Stimulated activated CD8-positive, alpha-beta memory T cell treated with anti-CD3 and anti-CD28 coated beads, Interleukin-15, amount 100 ng/mL, for 4 hours (primary cell): ENCODE results near the gene NOL12.
"Not testable (repeated sequence)": the region's sequence is repeated elsewhere in the genome, so short reads cannot be mapped to it uniquely, and the experiment has no call there.

Experiments
- DNase-seq, 2 donors: peaks; one replicate each; pipeline ENCODE4 v3.0.0-alpha.2; 2020; ENCODE audit warnings: low read depth in 2 of 2

The NOL12 gene

DNA sequence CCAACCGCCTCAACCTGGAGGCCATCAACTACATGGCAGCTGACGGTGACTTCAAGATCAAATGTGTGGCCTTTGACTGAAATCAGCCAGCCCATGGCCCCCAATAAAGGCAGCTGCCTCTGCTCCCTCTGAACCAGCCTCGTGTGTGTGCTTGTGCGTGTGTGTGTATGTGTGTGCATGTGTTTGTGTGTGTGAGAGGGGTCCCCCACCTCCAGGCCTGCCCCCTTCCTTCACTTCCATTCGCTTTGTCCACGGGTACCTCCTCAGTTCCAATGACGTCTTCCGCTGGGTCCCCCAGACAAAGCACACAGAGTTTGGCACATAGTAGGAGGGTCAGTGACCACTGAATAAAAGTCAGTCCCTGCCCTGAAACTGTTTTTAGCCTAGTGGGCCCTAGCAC, 6.5 kb upstream of the NOL12 start:
- no peak for DNase-seq

DNA sequence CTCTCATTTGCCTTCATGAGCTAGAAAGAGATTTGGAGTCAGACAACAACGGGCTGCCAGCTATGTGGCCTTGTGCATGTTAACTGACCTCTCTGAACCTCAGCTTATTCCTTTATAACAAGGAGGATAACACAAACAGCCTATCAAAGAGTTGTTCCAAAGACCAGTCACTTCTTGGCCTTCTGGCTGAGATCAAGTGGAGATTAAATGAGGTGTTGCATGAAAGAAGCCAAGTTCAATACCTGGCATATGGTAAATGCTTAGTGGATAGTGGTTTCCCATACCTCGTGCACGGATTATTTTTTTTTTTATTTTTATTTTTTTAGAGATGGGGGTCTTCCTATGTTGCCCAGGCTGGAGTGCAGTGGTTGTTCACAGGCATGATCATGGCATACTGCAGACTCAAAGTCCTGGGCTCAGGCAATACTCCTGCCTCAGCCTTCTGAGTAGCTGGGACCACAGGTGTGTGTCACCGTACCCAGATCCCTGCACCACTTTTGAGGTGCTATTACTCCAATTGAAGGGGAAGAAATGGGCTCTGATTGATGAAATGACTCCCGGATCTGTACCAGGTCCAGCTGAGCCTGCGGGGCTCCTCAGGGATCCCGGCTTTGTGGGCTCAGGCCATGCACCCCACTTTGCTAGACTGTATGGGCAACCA, 5.8 kb upstream of the NOL12 start:
- DNase-seq, result no peak

DNA sequence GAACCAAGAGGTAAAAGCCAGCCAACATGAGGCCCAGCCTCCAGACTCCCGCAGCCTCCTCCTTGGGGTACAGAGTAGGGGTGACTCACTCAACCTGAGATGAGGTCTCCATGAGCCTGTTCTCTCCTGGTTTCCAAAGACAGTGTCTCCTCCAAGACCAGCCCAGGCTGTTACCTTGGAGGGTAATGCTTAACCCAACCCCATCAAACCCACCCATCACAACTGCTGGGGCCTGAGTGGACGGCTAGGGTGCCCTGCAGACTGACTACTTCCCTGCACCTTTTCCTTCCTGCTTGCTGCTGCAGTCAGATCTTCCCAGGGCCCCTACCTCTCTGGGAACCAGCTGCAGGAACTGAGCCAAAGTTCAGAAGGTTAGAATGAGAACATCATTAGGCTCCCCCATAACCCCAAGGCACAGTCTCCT, 5.1 kb upstream of the NOL12 start:
- no peak for DNase-seq

DNA sequence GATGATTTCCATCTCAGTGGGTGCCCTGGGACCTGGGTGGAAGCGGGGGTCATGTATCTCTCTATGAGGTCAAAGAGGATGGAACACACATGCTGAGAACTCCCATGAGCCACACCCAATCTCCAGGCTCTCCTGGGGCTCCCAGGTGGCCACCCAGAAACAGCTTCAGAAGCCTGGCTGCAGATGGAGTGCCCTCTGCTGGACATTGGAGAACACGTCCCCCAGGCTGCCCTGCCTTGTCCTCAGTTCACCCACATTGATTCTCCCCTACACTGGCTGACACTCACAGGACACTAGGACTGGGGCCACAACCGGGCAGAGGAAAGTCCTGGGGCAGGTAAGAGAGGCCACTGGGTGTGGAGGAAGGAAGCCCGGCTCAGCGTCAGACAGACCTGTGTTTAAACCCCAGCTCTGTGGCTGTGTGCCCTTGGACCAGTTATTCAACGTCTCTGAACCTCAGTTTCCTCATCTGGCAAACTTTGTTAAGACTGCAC, 4.5 kb upstream of the NOL12 start:
- peak; percentile 41 to 57 for DNase-seq

DNA sequence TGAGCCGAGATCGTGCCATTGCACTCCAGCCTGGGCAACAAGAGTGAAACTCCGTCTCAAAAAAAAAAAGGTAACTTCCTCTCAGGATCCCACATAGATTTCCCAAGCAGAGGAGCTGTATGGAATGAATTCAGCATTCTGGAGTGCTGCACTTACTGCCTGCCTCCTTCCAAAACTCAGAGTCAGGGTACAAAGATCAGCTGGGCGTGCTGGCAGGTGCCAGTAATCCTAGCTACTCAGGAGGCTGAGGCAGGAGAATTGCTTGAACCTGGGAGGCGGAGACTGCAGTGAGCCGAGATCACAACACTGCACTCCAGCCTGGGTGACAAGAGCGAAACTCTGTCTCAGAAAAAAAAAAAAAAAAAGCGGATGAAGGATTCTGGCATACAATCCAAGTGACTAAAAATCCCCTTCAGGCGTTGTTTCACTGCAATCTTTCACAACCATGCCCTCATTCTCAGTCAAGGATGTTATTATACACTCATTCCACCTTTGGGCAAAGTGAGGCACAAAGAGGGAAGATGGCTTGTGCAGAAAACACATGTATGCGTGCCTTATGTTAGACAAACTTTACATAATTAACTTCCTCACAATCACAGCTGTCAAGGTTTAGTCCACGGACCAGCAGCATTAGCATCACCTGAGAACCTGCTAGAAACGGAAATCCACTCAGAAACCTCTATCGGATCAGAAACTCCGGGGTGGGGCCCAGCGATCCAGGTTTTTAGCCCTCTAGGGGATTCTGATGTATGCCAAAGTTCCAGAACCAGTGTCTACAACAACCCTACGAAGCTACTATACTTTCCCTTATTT, 1.1 kb upstream of the NOL12 start:
- DNase-seq, result no peak

DNA sequence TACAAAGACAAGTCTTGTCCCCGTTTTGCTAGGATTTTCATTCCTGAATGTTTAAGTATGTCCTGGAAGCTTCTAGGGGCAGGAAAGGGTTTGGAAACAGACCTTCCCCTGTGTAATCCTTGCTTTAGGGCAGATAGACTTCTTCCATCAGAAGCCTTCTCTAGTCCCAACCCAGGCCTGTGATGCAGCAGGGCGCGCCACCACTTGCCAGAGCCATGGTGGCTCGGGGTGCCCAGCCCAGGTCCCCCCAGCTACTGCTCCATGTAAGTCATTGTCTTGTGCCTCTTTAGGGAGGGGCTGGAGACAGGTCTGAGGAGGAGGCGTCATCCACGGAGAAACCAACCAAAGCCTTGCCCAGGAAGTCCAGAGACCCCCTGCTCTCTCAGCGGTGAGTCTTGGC, 4.3 kb downstream of the NOL12 start:
- DNase-seq, result no peak

DNA sequence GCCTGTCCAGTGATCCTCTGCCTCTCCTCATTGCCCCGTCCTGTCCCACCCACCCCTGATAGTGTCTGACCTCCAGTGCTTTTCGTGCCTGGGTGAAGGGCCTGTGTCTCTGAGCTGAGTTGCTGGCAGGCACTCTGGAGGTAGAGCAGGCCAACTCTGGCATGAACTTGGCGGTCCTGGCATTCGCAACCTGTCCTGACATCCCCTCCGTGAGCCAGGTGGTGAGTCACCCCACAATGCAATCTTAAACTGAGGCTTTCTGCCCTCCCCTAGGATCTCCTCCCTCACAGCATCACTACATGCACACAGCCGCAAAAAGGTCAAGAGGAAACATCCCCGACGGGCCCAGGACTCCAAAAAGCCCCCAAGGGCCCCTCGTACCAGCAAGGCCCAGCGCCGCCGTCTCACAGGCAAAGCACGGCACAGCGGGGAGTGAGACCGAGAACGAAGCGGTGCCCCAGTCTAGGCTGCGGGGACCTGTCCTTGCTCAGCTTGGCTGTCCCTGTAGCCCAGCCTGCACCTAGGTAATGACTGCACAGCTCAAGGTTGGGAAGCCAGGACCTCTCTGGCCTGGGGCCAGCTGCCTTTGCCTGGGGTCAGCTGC, 4.9 kb downstream of the NOL12 start:
- DNase-seq, result no peak

DNA sequence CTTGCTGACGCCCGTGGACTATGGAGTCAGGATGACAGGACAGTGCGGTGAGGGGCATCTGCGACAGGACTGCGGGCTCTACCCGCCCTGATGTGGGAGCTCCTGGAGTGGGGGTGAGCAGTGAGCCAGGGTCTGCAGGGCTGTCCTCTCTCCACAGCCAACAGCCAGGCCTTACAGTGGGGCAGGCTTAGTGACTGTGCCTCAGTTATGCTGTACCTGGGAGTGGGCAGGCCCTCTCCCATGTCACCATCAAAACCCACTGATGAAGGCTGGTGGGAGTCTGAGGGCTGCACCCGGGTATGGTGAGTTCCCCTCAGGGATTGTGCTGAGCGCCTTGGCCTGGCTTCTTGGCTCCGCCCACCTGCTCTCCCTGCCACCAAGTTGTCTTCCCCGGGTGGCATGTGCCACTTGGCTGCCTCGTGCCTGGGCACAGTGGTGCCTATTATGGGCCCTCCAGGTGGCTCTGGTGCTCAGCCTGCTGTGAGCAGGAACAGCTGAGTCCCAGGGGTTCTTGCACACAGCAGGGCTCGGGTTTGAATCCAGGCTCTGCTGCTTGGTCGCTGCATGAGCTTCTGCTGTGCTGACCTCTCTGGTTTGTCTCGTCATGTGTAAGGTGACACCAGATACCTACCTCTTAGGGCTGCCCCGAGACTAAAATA, 6.6 kb downstream of the NOL12 start:
- DNase-seq, result no peak

DNA sequence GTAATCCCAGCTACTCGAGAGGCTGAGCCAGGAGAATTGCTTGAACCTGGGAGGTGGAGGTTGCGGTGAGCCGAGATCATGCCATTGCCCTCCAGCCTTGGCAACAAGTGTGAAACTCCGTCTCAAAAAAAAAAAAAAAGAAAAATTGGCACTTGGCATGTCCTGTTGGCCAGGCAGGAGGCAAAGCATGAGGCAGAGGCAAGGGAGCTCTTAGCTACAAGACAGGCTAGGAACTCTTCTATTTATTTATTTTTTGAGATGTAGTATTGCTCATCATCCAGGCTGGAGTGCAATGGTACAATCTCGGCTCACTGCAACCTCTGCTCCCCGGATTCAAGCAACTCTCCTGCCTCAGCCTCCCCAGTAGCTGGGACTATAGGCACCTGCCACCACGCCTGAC, 8.0 kb downstream of the NOL12 start:
- DNase-seq, result not testable (repeated sequence)

DNA sequence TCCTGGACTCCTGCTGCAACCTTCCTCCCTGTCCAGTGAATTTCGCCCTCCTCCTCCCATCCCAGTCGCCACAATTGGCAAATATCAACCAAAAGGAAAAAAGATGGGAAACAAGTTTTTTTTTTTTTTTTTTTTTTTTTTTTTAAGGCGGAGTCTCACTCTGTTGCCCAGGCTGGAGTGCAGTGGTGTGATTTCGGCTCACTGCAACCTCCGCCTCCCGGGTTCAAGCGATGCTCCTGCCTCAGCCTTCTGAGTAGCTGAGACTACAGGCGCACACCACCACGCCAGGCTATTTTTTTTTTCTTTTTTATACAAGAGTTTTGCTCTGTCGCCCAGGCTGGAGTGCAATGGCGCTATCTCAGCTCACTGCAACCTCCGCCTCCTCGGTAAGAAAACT, 10.1 kb downstream of the NOL12 start:
- DNase-seq, result not testable (repeated sequence)

DNA sequence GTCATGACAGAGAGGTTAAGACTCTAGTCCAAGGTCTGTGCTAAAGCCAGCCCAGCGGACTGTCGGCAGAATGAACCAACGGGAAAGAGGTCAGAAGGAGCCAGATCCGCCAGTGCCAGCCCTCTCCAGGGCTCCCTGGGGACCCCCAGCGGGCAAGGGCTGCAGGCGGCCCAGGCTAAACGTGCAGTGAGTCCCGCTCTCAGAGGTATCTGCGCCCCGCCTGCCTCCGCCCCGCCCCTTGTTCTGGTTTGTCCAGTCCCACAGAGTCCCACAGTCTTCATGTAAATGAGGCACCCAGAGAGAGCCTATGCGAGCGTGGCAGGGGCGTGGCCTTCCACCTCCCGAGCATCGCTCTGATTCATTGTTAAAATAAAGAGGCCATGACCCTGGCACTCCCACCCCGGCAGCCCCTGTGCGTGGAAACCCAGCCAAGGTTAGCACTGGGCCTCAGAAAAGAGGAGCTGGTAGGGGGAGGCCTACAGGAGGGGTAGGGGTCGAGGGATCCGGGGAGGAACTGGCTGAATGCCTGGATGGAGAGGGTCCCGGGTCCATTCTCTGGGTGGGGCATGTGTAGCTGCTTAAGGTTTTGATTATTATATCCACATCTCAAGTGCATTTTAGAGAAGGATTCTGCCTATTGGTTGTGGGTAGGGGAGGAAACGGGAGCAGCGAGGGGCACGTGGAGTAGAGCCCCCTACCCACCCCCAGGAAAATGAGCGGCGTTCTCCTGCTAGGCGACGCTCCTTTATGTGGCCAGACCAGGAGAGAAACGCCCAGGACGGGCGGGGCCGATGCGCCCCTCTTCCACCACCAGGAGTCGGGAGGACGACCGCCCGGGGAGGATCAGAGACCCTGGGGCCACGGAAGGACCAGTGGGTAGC, 10.8 kb downstream of the NOL12 start, which contains the start of gene TRIOBP:
Gene TRIOBP (plus strand): TSS at position 392 of the 881 bp plus-strand sequence. CDS start 4,318 bp downstream, outside the sequence.
- peak; percentile 62 to 67 for DNase-seq

DNA sequence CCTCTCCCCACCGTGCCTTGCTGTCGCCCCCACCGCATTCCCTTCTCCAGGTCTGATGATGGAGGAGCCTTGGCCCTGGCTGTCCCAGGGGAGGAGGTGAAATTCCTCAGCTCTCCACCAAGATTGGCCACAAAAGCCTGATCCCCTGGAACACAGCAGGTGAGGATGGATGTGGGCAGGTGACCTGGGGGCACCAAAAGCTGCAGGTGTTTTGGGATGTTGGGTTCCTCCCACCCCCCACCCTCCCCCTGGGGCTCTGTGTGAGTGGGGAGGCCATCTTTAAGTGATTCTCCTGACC, 11.3 kb downstream of the NOL12 start:
- no peak for DNase-seq

DNA sequence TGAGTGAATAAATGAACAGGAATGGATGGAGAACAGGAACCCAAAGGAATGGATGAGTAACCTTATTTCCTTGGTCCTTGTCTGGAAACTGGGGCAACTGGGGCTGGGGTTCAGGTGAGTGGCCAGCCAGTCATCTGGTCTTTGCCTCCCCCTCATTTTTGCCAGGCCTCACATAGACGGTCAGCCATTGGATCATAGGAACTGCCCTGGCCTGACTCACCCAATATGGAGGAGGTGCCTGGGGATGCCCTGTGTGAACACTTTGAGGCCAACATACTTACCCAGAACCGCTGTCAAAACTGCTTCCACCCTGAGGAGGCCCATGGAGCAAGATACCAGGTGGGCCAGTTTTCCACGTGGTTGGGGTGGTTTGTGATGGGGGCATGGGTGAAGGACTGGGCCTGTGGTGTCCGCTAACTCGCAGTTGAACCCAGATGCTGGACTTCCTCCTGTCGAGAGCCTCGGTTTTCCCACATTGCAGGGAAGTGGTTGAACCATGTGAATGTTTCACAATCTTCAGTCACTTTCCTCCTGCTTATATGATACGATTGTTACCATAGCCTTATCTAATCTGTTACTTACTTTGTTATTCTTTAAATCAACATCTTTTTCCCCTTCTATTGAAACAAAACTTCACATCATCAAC, 15.1 kb downstream of the NOL12 start:
- no peak for DNase-seq

DNA sequence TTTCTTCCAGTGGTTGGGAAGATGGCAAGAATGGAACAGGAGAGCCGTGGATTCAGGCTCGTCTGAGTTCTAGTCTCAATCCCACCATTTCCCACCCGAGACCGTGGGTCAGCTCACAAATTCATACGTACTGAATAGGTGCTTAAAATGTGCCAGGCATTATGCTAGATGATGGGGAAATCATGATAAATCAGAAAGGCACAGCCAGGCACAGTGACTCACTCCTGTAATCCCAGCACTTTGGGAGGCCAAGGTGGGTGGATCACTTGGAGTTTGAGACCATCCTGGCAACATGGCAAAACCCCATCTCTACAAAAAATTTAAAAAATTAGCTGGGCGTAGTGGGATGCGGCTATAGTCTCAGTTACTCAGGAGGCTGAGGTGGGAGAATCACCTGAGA, 17.8 kb downstream of the NOL12 start:
- no peak for DNase-seq

DNA sequence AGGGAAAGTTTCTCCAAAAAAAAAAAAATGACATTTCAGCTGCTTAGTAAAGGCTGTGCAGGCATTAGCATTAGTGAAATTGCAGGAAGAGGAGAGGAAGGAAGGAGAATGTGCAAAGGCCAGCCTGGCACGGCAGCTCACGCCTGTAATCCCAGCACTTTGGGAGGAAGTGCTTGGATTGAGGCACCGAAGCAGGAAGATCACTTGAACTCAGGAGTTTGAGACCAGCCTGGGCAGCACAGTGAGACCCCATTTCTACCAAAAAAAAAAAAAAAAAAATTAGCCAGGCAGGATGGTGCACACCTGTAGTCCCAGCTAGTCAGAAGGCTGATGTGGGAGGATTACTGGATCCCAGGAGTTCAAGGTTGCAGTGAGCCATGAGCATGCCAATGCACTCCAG, 18.5 kb downstream of the NOL12 start:
- DNase-seq, result no peak

DNA sequence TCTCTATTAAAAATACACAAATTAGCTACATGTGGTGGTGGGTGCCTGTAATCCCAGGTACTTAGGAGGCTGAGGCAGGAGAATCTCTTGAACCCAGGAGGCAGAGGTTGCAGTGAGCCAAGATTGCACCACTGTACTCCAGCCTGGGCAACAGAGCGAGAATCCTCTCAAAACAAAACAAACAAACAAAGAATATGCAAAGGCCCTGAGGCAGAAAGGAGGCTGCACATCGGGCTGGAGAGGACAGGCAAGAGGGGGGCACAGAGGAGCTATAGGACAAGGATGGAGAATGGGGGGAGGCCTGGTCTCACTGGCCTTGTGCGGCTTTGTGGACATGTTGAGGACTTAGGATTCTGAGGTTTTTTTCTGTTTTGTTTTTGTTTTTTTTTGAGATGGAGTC, 19.1 kb downstream of the NOL12 start:
- DNase-seq, result no peak

DNA sequence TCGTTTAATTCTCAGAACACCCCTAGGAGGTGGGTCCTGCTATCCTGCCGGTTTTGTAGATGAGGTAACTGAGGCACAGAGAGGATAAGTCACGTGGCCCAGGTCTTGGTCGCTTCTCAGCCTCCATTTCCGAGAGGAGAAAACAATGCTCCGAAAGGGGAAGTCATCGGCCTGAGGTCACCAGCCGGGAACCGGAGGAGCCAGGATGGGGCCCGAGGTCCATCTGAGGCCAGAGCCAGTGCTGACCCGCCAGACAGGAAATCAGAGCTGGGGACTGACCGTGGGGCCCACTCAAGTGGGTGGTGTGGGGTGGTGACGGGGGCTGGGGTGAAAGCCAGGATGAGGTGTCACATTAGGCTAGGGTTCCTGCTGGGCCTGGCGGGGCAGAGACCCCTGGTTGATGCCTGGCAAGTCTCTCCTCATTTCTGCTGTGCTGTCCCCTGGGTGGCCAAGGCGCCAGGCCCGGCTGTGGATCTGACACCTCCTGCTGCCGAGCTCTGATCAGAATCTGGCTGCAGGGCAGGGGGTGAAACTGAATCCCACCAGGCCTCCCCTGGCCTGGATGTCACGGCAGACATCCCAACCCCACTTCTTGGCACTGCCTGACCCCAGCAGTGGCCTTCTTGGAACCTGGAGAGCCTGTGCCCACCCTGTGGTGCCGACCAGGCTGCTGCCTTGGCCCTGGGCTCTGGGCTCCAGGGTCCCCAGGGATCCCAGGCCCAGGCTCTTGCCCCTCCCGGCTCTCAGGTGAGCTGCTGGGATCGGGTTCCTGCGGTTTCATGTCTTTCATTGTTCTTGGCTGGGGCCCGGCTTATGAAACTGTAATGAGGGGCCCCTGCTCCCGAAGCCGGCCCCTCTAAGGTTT, 22.7 kb downstream of the NOL12 start:
- no peak for DNase-seq

DNA sequence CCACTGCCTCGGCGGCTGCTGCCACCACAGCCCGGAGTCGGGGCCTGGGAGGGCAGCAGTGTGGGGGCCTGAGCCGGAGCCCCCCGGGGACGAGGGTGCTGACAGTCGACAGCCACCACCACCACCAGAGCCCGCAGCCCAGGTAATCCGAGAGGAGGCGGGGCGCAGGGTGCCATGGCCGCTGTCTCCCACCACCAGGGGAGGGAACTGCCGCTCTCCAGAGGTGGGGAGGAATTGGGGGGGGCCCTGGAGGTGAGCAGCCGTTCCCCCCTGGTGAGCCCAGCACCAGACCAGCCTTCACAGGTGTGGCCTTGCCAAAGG, 23.3 kb downstream of the NOL12 start:
- DNase-seq, result no peak

DNA sequence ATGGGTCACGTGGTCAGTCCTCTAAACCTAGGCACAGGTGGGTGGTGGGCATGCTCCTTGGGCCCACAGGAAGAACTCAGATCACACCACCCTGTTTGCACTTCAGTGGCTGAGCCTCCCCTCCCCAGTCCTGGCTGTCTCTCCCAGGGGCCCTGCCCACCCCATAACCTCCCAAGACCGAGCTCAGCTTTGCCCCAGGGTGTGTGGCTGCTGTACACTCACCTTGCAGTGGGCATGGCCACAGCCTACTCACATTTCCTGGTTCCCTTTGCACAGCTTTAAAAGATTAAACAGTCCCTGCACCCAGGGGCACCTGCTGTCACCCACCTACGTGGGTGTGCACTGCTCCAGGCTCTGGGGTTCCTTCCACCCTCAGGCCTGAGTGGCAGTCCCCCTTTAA, 24.5 kb downstream of the NOL12 start:
- DNase-seq, result no peak

DNA sequence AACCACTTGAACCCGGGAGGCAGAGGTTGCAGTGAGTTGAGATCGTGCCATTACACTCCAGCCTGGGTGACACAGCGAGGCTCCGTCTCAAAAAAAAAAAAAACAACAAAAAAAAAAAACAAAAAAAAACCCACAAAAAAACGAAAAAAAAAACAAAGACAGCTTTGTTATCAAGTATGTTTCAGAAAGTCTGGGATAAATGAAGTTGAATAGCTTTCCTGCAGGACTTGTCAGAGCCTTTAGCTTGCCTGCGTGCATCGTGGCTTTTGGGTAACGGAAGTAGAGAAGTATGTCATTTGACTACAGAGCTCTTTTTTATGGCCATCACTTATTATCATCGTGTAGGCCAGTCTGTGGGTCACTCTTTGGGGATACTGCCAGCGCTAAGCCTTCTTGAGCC, 25.3 kb downstream of the NOL12 start:
- DNase-seq, result no peak
